HTERT RPE-1 (cell line): Measurements from ENCODE around the gene ENPP1.
"Not testable (repeated sequence)": the region's sequence is repeated elsewhere in the genome, so short reads cannot be mapped to it uniquely, and the experiment has no call there.

Experiments used
- in situ Hi-C: fragments of 300-500 bp; cut with MboI; formaldehyde crosslinking; loops from 4 replicates; pipeline ENCODE4 v1.14.3; 2020; ENCODE audit warnings: low sequenced_read_pairs

The ENPP1 gene

GRCh38 chr6:131868836-131869235 lies 61.0 kb downstream of the ENPP1 start:
- in situ Hi-C loops: no loop called here

- in situ Hi-C loops: no loop called here
Measured at GRCh38 chr6:131875647-131876046, 67.8 kb downstream of the ENPP1 start.

GRCh38 chr6:131876545-131876944 lies 68.7 kb downstream of the ENPP1 start:
- in situ Hi-C loops: no loop called here

GRCh38 chr6:131877999-131878789 lies 70.4 kb downstream of the ENPP1 start:
- in situ Hi-C loops: no loop called here

- in situ Hi-C loops: no loop called here
Measured at GRCh38 chr6:131883016-131883415, 75.2 kb downstream of the ENPP1 start.

GRCh38 chr6:131885237-131885636 lies 77.4 kb downstream of the ENPP1 start:
- in situ Hi-C loops: no loop called here

GRCh38 chr6:131886517-131886916 lies 78.7 kb downstream of the ENPP1 start:
- in situ Hi-C loops: no loop called here

- in situ Hi-C loops: no loop called here
Measured at GRCh38 chr6:131890091-131890490, 82.3 kb downstream of the ENPP1 start.

GRCh38 chr6:131893198-131893597 lies 85.4 kb downstream of the ENPP1 start:
- in situ Hi-C loops: no loop called here

GRCh38 chr6:131894493-131895424 lies 86.9 kb downstream of the ENPP1 start:
- in situ Hi-C loops: no loop called here

- in situ Hi-C loops: no loop called here
Measured at GRCh38 chr6:131897050-131897435, 89.2 kb downstream of the ENPP1 start.

GRCh38 chr6:131897621-131898020 lies 89.8 kb downstream of the ENPP1 start:
- in situ Hi-C loops: no loop called here

GRCh38 chr6:131898718-131899117 lies 90.9 kb downstream of the ENPP1 start:
- in situ Hi-C loops: no loop called here

- in situ Hi-C loops: no loop called here
Measured at GRCh38 chr6:131900231-131900630, 92.4 kb downstream of the ENPP1 start.

- in situ Hi-C loops: not testable (repeated sequence)
Measured at GRCh38 chr6:131901326-131901873, 93.6 kb downstream of the ENPP1 start.

GRCh38 chr6:131903734-131904133 lies 95.9 kb downstream of the ENPP1 start:
- in situ Hi-C loops: not testable (repeated sequence)

- in situ Hi-C loops: not testable (repeated sequence)
Measured at GRCh38 chr6:131908787-131909186, 101.0 kb downstream of the ENPP1 start.

- in situ Hi-C loops: no loop called here
Measured at GRCh38 chr6:131909408-131910218, 101.8 kb downstream of the ENPP1 start.

GRCh38 chr6:131910219-131910589 lies 102.4 kb downstream of the ENPP1 start:
- in situ Hi-C loops: no loop called here

- in situ Hi-C loops: no loop called here
Measured at GRCh38 chr6:131910956-131911355, 103.1 kb downstream of the ENPP1 start.

- in situ Hi-C loops: no loop called here
Measured at GRCh38 chr6:131911951-131912350, 104.1 kb downstream of the ENPP1 start.
